HG03354 (cell line): ENCODE results near the gene PRSS22.

Experiments
- ATAC-seq: cut with Tn5 transposase; IDR thresholded peaks from one replicate; pipeline ENCODE4 v1.9.1; 2021; ENCODE audit warnings: mild to moderate bottlenecking; ENCODE audit not compliant: unreplicated experiment, poor library complexity, severe bottlenecking

PRSS22 gene

DNA sequence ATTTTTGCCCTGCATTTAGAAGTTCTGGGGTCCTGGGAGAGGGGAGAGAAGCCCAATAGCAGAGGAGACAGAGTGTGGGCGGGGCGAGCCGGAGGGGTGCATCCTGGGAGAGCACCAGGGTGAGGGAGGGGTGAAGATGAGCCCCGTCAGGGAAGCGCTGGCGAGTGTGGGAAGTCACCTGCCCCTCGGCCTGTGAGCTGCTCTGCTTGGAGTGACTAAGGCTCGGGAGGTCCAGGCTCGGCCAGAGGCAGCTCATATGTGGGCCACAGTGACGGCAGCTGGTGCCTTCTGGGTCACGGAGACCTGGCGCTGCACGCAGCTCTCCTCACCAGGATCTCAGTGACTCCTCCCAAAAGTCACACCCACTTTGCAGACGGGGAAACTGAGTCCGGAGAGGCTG lies 26.8 kb downstream of the PRSS22 start:
- no peak for ATAC-seq

- no peak for ATAC-seq
Measured at GRCh38 chr16:2830355-2830695, 27.6 kb downstream of the PRSS22 start.

DNA sequence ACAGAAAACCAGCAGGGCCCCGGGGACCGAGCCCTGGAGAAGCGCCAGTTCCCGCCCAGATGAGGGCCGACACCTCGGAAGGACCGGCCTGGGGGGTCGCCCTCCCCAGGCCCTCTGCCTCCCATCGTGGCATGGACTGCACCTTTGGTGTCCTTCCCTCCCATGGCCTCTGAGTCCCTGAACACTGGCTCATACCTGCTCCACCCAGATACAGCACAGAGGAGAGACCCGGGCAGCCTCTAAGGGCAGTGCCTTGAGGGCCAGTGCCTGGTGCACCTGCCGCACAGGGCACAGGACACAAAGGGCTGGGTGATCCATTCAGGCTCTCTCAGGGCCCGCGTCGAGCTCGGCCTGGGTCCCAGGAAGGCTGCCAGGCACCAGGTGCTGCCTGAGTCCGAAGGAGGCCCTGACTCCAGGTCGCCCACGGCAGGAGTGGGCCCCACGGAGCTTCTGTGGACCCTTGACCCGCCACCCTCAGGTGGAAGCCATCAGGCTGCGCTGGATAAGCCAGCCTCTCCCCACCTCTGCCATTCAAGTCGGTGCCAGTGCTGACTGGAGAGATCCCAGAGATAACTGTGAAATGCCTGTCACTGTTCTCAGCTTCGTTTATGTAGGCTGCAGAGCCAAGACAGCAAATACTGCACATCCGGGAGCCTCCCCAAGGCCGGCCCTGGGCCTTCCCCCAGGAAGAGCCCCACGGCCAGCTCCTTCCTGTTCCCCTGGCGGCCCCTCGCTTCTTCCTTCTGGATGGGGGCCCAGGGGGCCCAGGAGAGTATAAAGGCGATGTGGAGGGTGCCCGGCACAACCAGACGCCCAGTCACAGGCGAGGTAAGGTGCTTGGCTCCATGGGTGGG lies 28.2 kb downstream of the PRSS22 start, which contains the start of gene ZG16B:
TSS of gene ZG16B (plus strand) at position 803 of the 854 bp plus-strand sequence. CDS start 139 bp downstream, outside the sequence.
- ATAC-seq: no peak

DNA sequence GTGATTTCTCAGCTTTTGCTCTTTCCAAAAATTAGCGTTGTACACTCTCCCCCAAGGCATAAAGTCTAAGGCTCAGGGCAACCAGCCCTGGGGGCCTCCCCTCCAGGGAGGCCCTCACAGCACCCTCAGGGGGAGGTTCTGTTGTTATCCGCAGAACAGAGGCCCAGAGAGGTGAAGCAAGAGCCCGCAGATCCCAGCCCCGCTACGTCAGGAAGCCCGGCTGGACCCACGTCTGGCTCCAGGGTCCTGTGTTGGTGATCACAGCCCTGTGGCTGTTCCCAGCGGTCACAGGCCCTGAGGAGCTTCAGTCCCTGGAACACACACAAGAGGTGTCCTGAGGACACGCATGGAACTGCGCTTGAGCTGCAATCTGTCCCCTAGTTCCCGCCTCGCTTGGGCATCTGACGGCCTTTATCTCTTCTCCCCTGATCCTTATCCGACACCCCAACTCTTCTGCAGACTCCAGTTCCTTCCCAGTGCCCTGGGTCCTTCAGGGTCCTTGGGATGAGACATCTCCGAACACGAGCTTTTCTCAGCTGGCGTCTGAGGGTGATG lies 29.0 kb downstream of the PRSS22 start:
- no peak for ATAC-seq

GRCh38 chr16:2828521-2828840 lies 29.5 kb downstream of the PRSS22 start:
- ATAC-seq: no peak

DNA sequence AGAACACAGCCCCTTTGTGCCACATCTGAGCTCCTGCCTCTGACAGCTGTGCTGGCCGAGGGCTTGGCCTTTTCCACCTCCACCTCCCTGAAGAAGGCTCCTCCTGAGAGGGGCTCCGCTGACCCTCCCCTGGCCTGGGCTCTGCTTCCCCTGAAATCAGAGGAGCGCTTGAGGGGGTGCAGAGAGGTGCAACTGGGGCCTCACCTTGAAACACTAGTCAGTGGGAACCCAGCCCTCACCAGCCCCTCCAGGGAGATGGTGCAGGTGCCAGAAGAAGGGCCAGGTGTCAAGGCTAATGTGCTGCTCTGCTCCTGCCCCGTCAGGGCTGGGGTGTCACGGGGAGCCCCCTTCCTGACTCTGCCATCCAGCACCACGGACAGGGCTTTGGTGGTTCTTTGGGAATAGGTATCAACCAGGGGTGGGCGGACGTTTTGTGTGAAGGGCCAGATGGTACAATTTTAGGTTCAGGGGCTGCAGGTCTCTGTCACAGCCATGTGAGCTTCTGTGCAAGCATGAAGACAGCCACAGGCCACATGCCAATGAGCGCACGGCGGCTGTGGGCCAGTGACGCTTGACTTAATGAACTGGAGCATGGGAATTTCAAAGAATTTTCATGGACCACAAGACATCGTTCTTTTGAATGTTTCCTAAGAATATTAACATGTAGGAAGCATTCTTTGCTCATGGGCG lies 30.0 kb downstream of the PRSS22 start:
- ATAC-seq: no peak

GRCh38 chr16:2827374-2827791 lies 30.6 kb downstream of the PRSS22 start:
- ATAC-seq: no peak

- ATAC-seq: no peak
Measured at GRCh38 chr16:2826591-2827373, 31.2 kb downstream of the PRSS22 start.

DNA sequence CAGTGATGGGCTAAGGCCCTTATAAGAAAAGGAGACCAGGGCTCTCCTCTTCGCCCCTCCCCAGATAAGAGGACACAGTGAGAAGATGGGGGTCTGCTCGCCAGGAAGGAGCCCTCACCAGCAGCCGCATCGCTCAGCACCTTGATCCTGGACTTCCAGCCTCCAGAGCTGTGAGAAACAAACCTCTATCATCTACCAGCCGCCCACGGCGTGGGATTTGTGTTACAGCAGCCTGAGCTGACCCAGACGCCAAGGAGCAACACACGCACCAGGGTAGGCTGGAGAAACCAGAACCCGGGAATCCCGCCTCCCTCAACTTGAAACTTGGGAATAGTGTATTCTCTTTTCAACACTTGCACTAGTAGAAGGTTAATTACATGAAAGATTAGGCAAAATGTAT lies 32.1 kb downstream of the PRSS22 start:
- ATAC-seq: no peak

GRCh38 chr16:2825049-2825742 lies 32.8 kb downstream of the PRSS22 start:
- ATAC-seq: no peak

DNA sequence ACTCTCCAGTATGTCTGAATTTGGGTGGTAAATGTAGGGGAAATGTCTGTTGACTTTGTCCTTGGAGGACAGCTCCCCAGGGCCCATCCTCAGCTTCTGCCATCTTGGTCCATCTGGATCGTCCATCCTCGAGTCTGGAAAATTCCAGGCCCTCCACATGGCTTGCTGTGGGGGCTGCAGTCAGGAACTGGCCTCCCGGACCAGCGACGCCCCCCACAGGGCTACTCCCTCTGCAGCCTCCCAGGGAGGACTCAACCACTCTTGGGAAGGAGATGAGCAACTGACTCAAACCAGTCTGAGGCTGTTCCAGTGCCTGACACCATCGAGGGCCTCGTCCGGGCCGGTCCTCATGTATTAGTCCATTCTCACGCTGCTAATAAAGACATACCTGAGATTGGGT lies 33.3 kb downstream of the PRSS22 start:
- no peak for ATAC-seq

DNA sequence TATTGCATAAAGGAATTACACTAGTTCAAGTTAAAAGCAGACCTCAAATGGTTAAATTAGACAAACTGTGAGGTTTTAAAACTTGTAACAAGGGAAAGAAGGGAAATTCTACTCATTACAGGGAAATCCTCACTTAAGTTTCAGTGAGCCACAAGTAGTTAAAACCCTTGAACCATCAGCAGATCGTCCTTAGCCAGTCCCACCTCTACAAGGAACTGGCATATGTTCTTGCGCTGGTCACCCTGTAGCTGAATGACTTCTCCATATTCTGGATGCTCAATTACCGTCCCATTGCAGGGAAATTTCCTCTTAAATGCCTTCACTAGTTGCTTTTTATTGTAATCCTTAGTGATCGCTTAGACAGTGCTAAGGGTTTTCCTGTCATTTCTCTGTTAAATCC lies 35.5 kb downstream of the PRSS22 start:
- no peak for ATAC-seq

- ATAC-seq: no peak
Measured at GRCh38 chr16:2822158-2822495, 35.8 kb downstream of the PRSS22 start.

DNA sequence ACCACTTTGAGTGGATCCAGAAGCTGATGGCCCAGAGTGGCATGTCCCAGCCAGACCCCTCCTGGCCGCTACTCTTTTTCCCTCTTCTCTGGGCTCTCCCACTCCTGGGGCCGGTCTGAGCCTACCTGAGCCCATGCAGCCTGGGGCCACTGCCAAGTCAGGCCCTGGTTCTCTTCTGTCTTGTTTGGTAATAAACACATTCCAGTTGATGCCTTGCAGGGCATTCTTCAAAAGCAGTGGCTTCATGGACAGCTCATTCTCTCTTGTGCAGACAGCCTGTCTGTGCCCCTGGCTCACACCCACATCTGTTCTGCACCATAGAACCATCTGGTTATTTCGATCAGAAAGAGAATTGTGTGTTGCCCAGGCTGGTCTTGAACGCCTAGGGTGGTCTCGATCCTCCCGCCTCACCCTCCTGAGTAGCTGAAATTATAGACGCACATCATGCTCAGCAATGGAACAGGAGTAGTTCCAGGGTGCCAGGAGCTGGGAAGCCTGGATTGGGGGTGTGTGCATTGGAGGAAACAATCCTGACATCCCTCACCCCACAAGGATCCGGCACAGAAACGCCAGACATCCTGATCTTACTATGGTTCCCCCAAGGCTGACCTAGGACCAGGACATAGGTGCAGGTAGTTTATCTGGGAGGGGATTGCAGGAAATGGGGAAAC lies 36.3 kb downstream of the PRSS22 start:
- ATAC-seq: no peak

DNA sequence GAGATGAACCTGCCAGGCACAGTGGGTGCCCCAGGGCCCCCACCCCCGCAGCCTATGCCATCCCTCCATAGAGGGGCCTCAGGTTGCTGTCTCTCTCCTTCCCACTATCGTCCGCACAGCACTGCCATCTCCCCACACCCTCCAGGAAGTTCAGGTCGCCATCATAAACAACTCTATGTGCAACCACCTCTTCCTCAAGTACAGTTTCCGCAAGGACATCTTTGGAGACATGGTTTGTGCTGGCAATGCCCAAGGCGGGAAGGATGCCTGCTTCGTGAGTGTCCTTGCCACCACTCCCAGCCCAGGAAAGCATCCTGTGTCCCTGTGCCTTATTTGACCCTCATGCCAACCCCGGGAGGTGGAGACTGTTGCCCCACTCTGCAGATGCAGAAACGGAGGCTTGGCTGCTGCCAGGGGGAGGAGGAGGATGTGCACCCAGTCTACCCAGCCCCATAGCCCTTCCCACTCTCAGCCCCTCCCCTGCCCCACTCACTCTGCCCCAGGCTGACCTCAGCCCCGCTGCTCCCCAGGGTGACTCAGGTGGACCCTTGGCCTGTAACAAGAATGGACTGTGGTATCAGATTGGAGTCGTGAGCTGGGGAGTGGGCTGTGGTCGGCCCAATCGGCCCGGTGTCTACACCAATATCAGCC lies 37.0 kb downstream of the PRSS22 start:
- no peak for ATAC-seq

DNA sequence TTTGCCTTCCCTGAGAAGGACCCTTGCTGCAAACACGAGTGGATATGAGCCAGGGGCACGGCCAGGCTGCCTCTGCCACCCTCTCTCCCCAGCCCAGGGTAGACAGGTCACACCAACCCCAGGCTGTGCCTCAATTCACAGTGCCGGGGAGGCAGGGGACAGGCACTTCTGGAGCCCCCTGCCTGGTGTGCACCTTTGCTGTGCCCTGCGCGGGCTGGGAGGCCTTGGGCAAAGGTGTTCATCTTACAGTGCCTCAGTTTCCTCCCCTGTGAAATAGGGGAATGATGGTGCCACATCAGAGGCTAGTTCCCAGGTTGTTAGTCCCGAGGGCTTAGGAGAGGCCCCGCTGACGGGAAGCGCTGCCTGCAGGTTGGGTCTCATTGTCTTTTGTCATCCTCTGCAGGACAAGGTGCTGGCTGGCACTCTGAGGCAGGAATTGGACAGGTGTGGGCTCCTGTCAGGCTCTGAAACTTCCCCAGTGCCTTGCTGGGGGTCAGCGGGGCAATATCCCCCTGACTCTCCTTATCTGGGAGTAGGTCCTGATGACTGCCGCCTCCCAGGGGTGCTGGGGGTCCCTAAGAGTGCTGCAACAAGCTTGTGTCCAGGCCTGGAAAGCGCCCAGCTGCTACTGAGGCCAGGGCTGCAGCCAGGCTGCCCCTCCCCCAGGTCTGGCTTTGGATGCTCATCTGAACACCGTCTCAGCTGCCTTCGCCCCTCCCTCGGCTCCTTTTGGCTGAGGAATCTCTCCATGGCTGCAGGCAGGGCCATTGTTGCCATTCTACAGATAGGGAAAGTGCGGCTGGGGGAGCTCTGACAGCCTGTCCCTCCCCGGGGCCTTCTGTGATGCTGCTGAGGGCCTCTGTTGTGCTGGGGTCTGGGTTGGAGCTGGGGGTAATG lies 37.8 kb downstream of the PRSS22 start:
- no peak for ATAC-seq

GRCh38 chr16:2819179-2819938 lies 38.6 kb downstream of the PRSS22 start:
- ATAC-seq: no peak
